Kasumi-1 (cell line): ENCODE data around the gene FOXN3.
"Not testable (repeated sequence)": the region's sequence is repeated elsewhere in the genome, so short reads cannot be mapped to it uniquely, and the experiment has no call there.

Source experiments
- DNase-seq, 2 experiments: peaks; one replicate each; lab custom pipeline; 2025; lab: John Stamatoyannopoulos, UW

FOXN3 gene

GRCh38 chr14:89228921-89229639, 188.0 kb downstream of the FOXN3 start:
- no peak for DNase-seq

GRCh38 chr14:89227496-89227836, 189.6 kb downstream of the FOXN3 start:
- DNase-seq: no peak

GRCh38 chr14:89226801-89227495, 190.1 kb downstream of the FOXN3 start:
- DNase-seq: no peak

- DNase-seq: no peak
Observed at GRCh38 chr14:89225607-89226006, 191.4 kb downstream of the FOXN3 start.

GRCh38 chr14:89221109-89221810, 195.8 kb downstream of the FOXN3 start:
- DNase-seq: peak; percentile 84 to 87

- DNase-seq: no peak
Observed at GRCh38 chr14:89219051-89219450, 198.0 kb downstream of the FOXN3 start.

- no peak for DNase-seq
Observed at GRCh38 chr14:89217891-89218290, 199.1 kb downstream of the FOXN3 start.

- DNase-seq: no peak
Observed at GRCh38 chr14:89215531-89215930, 201.5 kb downstream of the FOXN3 start.

GRCh38 chr14:89215114-89215513, 201.9 kb downstream of the FOXN3 start:
- no peak for DNase-seq

- no peak for DNase-seq
Observed at GRCh38 chr14:89214221-89214965, 202.6 kb downstream of the FOXN3 start.

- DNase-seq: peak in 1 of 2 experiments; percentile 14
Observed at GRCh38 chr14:89212386-89213235, 204.4 kb downstream of the FOXN3 start.

GRCh38 chr14:89209558-89209957, 207.5 kb downstream of the FOXN3 start:
- no peak for DNase-seq

GRCh38 chr14:89207925-89208328, 209.1 kb downstream of the FOXN3 start:
- no peak for DNase-seq

- no peak for DNase-seq
Observed at GRCh38 chr14:89206389-89207031, 210.5 kb downstream of the FOXN3 start.

GRCh38 chr14:89205137-89205740, 211.8 kb downstream of the FOXN3 start:
- DNase-seq: no peak

- no peak for DNase-seq
Observed at GRCh38 chr14:89202413-89203190, 214.4 kb downstream of the FOXN3 start.

- no peak for DNase-seq
Observed at GRCh38 chr14:89201645-89202044, 215.4 kb downstream of the FOXN3 start.

- not testable (repeated sequence) for DNase-seq
Observed at GRCh38 chr14:89199357-89199756, 217.7 kb downstream of the FOXN3 start.

GRCh38 chr14:89198544-89199329, 218.3 kb downstream of the FOXN3 start:
- DNase-seq: no peak
